GM19240 (cell line): ENCODE data around the gene TSPO.

ENCODE experiments used
- DNase-seq: peaks from one replicate; pipeline ENCODE4 v3.0.0; 2011; ENCODE audit warnings: low spot score; ENCODE audit not compliant: insufficient read length

Gene TSPO

DNA sequence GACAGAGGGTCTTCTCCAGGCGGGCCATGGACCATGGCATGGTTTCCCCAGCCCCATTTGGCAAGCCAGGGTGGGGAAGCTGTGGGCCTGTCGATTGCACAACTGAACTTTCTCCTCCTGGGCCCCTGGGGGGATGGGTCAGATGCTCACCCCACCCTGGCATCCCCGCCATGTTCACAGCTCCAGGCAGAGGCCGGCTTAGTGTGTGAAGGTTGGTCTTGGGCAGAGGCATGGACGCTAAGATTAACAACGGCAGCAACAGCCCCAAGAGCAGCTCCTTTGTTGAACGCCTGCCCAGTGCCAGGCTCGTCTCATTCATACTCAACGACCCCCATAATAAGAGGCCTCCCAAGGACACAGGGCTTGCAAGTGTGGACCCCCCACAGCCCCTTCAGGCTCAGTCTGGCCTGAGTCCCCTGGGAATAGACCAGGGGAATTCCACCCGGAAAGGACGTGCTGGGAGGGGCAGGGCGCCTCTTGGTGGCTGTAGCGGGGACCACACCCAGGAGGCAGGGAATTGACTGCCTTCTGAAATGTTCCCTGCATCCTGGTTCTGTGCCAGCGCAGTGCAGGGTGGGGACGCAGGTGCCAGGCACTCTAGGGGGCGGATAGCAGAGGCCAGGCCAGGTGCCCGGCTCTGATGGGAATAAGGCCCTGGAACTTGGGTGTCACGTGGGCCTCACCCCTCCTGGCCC is 8.3 kb downstream of the TSPO start:
- DNase-seq = no peak

DNA sequence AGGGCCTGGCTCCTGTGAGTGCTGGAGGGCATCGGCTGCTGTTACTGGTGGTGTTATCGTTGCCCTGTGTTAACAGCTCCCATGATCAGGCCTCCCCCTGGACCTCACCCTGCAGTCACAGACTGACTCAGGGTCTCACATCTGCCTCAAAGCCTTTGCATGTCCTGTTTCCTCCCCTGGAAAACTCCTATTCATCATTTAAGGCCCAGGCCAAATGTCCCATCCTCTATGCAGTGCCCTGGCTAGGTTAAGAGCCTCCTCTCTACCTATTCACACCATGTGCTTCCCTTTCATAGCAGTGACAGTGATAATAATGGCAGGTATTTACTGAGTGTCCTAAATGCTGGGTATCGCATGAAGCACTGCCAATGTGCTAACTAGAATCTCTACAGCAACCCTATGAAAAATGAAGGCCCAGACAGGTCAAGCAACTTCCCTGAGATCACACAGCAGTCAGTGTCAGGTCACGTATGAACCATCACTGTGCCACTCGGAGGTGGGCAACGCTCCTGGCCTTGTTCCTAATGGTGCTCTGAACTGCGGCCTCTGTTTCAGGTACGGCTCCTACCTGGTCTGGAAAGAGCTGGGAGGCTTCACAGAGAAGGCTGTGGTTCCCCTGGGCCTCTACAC is 9.3 kb downstream of the TSPO start:
- no peak for DNase-seq

DNA sequence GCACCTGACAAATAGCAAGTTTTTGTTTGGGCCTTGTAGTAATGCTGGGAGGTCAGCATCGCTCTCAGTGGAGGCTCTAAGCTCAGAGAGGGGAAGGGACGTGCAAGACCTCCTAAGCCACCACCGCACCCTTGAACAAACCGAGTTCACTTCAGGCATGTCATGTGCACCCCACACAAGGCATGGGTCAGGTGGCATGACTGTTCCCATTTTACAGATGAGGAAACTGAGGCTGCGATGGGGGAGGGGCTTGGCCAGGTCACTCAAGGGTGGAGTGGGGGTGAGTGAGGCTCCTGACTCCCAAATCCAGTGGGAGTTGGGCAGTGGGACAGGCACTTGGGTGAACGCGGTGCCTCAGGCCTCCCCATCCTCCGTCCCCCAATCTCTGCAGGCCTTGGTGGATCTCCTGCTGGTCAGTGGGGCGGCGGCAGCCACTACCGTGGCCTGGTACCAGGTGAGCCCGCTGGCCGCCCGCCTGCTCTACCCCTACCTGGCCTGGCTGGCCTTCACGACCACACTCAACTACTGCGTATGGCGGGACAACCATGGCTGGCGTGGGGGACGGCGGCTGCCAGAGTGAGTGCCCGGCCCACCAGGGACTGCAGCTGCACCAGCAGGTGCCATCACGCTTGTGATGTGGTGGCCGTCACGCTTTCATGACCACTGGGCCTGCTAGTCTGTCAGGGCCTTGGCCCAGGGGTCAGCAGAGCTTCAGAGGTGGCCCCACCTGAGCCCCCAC is 11.2 kb downstream of the TSPO start:
- DNase-seq = no peak

DNA sequence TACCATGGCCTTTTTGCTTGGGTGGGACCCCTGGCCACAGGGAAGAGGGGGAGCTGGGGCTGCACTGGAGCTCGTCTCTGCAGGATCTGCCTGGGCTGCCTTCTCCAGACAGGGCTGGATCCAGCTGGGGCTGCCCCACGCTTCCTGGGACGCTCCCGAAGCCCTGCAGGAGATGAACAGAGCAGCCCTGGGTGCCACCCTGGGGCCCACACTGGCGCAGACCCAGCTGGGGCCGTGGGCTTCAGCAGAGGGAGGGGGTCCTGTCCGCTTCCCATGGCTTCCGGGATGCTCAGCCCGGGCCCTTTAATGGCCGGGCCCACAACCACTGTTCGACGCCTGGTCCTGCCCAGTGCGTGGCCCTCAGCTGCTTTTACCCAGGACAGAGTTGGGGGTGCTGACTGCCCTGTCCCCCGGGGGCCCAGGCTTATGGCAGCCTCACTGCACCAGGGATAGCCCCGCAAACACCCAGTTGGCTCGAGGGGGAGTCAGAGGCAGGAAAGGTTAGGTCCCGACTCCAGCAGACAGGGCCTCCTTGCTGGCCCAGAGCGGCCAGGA is 12.0 kb downstream of the TSPO start:
- DNase-seq = no peak

DNA sequence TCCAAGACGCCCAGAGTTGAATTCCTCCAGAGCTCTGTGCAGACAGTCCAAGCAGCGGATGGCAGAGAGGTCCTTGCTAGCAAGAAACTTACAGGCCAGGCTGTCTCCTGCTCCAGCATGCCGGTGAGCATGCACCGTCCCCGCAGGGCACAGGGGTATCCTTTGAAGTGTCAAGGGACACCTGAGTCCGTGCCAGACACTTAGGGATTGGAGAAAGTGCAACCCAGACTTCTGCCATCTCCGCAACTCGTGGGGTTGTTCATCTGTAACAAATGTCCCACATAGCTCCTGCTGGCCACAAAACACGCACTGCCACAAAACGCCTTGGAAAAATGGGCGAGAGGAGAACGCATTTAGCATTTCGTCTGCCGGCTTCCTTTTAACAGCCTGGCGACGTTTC is 13.3 kb downstream of the TSPO start:
- no peak for DNase-seq

DNA sequence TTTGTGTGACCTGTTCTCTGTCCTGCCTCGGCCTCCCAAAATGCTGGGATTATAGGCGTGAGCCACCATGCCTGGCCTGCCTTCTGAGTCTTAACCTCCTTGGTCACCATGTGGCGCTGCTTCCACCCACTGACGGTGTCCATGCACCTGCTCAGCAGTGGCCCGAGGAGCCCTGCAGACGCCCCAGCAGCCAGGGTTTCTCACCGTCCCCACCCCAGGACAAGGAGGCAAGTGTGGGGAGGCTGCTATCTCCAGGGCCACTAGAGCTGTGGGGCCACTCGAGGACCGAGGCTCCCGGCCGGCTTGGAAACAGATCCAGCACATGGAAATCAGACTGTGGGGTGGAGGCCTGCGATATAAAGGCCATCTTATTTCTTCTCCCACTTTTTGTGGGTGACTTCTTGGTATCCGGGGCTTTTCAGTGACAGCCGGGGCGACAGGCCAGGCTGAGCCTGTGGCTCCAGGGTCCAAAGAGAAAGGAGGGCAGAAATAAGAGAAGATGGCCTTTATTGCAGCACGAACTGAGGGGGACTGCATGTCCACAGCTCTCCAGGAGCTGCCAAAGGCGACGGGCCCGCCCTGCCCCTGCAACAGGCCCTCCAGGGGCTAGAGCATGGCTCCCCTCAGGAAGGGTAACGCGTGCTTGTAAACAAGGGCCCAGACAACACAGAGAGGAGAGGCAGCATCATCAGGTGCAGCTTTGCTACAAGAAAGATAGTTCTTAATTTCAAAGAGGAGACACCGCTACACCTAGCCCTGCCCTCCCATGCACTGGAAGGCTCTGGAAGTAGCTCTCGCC is 15.0 kb downstream of the TSPO start:
- no peak for DNase-seq

DNA sequence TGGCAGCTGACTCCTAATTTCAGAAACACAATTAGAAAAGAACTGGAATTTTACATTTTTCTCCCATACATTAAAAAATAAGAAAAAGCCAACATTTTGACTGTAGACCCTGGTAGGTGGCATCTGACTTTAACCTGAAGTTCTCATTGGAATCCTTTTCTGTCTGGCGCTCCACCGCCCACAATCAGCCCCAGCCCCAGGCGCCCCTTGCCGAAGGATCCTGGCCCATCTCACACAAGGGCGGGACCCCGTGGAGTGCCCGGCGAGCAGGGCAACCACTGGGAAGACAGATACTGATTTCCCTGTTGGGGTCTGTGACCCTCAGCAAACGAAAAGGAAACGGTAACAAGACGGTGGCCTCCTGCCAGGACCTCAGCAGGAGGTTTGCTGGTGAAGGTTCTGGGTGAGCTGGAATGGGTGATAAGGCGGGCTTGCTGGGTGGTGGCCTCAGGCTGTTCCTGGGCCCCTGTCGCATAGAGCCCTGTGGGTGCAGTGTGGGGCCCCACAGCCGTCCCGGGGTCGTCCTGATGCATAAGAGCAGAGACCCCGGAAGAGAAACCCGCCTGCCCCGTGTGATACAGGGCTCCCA is 15.7 kb downstream of the TSPO start:
- DNase-seq = no peak

DNA sequence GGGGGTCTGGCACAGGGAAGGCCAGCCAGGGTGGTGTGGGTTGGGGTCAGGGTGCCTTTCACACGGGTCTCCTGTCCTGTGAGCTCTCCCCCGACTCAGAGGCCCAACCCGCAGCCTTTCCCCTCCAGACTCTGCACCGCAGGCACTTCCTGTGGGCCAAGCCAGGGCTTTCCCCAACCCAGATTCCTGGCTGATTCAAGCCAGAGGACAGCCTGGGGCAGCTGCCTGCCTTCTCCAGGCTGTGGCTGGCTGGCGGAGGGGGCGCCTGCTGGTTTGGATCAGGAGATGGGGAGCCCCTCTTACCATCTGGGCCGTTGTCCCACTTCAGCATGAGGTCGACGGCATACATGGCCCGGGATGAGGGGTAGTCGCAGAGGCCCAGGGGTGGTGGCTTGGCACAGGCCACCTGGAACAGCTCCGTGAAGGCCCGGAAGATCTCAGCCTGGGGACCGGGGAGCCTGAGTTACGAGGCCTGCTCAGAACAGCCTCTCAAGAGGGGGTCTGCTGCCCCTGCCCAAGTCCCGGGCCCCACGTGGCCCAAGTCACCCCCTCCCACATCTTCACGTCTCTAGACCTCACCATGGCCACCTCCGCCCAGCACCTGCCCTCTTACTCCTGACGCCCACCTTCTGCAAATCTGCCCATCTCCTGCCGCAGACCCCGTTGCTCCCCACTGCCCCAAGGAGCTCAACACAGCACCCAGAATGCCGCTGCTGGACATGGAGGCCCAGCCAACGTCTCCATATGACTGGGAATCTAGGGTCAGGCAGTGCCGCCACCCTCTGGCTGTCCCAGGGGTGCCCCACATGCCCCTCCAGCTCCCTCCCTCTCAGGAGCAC is 17.3 kb downstream of the TSPO start:
- no peak for DNase-seq

DNA sequence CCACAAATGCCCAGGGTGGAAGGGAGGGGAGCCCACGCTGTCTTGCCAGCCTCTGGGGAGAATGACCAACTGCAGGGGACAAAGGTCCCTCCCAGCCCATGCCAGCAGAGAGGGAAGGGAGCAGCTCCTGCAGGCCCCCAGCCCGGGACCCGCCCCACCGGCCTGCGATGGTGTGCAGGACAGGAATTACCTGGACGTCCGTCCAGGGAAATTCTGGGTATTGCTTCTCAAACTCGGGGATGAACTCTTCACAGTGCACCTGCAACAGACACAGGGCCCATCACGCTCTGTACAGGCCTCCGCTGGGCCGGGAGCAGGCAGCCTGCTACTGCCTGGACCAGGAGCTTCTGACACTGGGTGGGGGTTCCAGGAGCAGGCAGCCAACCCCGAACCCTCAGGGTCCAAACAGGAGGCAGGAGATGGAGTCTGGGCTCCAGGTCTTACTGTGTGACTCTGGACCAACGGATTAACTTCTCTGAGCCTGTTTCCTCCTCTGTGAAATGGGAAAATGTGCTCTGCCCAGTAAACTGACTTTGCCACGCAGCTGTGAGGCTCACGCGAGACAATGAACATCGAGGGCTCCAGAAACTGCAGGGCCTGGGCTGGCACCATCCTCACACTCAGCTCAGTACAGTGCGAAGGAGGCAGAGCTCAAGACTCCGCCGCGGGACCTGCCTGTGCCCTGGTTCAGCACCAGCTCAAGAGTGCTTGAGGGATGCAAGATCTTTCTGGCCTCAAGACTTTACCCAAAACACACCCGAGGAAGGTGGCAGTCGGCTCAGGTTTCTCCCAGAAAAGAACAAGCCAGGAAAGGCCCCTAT is 18.2 kb downstream of the TSPO start:
- DNase-seq = no peak

DNA sequence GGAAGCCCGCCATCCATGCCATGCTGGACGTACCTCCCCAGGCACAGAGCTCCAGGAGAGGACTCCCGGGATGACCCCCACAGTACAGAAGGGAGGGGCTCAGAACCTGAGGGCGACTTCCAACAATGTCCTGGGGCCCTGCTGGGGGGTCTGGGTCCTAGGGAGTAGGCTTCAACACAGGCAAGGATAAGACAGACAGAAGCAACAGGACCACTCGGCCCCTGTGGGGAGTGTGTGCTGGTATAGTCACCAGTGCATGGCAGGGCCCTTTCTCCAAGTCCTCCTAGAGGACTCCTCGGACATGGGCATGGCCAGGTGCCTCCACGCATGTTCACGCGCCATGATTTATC is 18.7 kb downstream of the TSPO start:
- no peak for DNase-seq

DNA sequence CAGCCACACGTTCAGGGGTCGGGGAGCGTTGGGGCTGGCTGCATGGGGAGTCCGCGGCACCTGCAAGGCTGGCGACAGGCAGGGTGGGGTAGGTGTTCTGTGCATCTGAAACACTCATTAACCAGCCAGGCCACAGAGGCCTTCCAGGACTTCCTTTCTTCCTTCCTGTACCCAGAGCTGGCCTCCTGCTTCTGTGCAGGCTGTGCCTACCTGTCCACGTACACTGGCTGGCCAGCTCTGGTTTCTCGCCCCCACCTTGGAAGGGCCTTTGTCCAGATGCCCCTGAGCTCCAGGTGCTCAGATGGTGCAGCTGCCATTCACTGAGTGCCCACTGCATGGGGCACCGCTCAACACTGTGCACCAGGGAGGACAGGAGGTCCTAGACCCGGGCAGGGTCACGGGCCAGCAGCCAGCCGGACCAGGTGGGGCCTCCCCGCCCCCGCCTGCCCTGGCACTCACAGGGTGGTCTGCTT is 19.7 kb downstream of the TSPO start:
- DNase-seq = no peak

DNA sequence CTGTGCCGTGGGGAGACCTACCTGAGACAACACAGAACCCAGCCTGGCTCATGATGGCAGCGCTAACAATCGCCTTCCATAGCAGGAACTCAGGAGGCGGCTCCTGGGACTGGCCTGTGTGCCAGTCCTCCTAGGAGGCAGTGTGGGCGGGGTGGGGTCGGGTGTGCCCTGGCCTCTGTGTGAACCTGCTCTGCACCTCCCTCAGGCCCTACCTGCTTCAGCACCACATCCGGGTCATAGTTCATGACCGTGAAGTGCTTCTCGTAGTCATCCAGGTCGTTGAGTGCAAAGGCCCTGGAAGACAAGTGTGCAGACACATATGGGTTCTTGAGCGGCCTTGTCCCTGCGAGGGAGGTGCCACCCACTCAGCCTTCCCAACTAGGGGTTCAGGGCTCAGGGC is 20.2 kb downstream of the TSPO start:
- DNase-seq = no peak

DNA sequence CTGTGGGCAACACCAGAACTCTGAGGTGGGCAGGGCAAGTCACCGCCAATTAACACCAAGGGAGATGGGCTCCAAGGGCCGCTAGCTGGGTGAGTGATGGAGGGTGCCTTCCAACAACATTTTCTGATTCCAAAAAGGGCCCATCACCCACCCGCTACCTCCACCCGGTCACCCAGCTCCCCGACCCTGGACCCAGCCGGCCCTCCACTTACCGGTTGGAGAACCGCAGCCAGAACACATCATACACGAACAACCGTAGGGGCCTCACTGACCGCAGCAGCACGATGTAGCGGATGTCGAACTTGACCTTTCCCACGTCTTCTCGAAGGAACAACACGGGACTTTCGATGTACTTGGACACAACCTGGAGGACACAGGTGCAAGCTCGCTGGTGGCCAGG is 20.8 kb downstream of the TSPO start:
- DNase-seq = no peak

DNA sequence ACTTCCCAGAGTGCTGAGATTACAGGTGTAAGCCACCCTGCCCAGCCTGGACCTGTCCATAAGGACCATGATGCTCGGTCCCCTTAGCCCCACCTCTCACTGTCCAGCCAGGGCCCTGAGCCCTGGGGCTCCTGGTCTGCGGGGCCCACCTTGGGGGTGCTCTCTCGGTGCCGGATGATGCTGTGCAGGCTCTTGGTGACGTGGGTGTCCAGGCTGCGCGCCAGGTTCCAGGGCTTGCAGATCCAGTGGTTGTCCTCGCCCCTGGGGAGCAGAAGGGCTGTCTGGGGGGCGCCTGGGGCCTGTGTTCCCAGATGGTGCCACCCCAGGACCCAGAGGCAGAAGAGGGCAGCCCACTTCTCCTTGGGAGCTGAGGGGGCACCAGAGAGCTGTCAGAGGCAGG is 22.2 kb downstream of the TSPO start:
- DNase-seq = no peak

DNA sequence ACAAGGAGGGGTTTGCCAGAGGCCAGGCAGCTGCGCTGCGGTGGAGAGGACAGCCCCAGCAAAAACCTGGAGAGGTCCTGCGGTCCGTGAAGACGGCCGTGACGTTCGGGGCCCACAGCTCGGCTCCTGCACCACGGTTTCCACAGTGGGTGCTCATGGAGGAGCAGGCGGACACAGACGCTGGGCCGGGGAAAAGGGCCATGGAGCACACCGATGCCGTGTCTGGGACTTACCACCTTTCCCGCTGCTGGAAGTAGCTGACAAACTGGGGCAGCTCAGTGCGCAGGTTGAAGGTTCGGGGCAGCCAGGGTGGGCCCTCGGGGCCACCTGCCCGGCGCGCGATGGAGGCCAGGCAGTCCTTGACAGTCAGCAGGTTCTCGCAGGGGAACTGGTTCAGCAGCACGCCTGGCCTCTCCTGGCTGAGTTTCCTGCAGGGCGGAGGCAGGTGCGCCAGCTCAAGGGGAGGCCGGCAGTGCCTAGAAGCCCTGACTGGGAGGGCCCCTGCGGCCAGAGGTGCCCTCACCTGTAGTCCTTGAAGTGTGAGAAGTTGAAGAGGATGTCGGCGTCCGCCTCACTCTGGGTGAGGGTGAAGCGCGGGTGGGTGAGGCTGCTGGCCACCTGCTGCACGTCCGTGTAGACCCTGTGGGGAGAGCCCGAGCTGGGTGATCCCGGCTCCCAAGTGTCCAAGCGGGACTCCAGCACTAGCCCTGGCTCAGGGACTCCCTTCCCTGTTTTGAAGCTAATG is 22.8 kb downstream of the TSPO start:
- no peak for DNase-seq

DNA sequence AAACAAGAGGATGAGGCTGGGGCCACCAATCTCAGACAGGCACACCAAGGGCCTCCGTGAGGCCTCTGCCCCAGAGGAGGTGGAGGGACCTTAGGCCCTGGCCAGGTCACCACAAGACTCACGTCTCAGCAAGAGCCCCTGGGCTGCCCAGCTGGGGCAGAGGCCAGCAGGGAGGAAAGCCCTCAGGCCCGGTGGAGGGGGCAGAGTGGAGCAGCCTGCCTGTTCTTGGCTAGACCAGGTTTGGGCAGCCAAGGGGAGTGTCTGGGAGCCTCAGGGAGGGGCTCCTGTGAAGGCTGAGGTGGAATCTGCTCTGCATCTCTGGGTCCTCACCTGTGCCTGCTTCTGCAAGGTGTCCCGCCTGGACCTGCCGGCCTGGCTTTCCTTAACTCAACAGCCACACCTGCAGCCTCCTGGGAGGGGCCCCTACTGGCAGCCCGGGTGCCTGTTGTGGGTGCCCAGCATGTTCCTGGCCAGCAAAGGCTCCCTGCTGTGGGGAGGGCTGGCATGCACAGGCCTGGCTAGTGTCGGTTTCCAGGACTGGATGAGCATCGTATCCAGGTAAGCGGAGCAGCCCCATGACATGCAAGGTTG is 23.7 kb downstream of the TSPO start:
- no peak for DNase-seq

DNA sequence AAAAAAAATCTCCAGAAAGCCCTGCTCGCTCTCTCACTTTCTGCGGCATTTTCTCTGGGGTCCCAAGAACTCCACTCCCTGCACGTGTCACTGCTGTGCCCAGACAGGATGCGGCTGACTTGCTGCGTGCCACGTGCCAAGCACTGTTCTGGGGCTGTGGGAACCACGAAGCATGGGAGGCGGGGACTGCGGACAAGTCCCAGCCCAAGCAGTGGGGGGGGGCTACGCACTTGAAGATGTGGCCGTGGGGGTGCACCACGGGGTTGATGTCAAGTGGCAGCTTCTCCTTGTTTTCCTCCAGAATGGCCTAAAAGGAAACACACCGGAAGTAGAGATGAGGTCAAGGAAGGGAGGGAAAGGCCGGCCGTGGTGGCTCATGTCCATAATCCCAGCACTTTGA is 24.7 kb downstream of the TSPO start:
- DNase-seq = no peak

DNA sequence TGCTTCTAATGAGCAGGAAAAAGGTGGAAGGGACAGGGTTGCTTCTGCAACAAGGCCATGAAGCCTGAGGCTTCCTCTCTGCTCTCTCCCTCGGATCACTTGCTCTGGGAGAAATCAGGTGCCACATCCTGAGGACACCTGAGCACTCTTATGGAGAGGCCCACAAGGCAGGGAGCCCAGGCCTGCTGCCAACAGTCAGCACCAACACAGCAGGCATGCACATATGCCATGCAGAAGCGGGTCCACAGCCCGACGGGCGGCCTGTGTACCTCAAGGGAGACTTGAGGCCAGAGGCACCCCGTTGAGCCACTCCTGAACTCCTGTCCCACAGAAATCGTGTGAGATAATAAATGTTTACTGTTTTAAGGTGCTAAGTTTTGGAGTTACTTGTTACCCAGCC is 26.1 kb downstream of the TSPO start:
- no peak for DNase-seq
